ENCODE measurements around the gene HBB. TPM values are rescaled to one million over a fixed set of nuclear protein-coding genes. Genes with fewer than 3 reads are reported as not detected.
"Not testable (repeated sequence)": the region's sequence is repeated elsewhere in the genome, so short reads cannot be mapped to it uniquely, and the experiment has no call there.

Gene HBB
- 552 TPM for total RNA-seq

- DNase-seq (ENCODE audit: low spot score in 2 of 2): no peak
- FAIRE-seq: no peak
Measured at GRCh38 chr11:5226732-5227310, at the start of gene HBB. Gene HBB (minus strand): TSS chr11:5227071. CDS start chr11:5227021, 50 bp downstream.

GRCh38 chr11:5275369-5276110, 48.7 kb upstream of the HBB start:
- DNase-seq (ENCODE audit: low spot score in 2 of 2) (no peak), FAIRE-seq (no peak)

GRCh38 chr11:5274395-5274794, 47.5 kb upstream of the HBB start:
- FAIRE-seq: no peak
- no peak for DNase-seq (ENCODE audit: low spot score in 2 of 2)

- FAIRE-seq (no peak), DNase-seq (ENCODE audit: low spot score in 2 of 2) (no peak)
Measured at GRCh38 chr11:5272395-5273017, 45.6 kb upstream of the HBB start.

- DNase-seq (ENCODE audit: low spot score in 2 of 2) (no peak), FAIRE-seq (no peak)
Measured at GRCh38 chr11:5269715-5270147, 42.9 kb upstream of the HBB start, which contains the start of gene HBE1. Gene HBE1 (minus strand): TSS chr11:5269945. CDS start chr11:5269890, 55 bp downstream.

- FAIRE-seq (no peak), DNase-seq (ENCODE audit: low spot score in 2 of 2) (no peak)
Measured at GRCh38 chr11:5267033-5267563, 40.2 kb upstream of the HBB start.

GRCh38 chr11:5266609-5267008, 39.7 kb upstream of the HBB start:
- DNase-seq (ENCODE audit: low spot score in 2 of 2) (no peak), FAIRE-seq (no peak)

GRCh38 chr11:5265832-5266231, 39.0 kb upstream of the HBB start:
- FAIRE-seq: no peak

GRCh38 chr11:5258543-5259262, 31.8 kb upstream of the HBB start:
- no peak for DNase-seq (ENCODE audit: low spot score in 2 of 2)
- no peak for FAIRE-seq

More at GRCh38 chr11:5265832-5266231, 39.0 kb upstream of the HBB start:
- DNase-seq (ENCODE audit: low spot score in 2 of 2): no peak

- DNase-seq (ENCODE audit: low spot score in 2 of 2): no peak
- FAIRE-seq: no peak
Measured at GRCh38 chr11:5257296-5257695, 30.4 kb upstream of the HBB start.

GRCh38 chr11:5254646-5255413, 28.0 kb upstream of the HBB start, which contains the start of gene HBG2:
Gene HBG2 (minus strand): TSS chr11:5254781. CDS start chr11:5254728, 53 bp downstream.
- DNase-seq (ENCODE audit: low spot score in 2 of 2); FAIRE-seq: not testable (repeated sequence)

- FAIRE-seq; DNase-seq (ENCODE audit: low spot score in 2 of 2): not testable (repeated sequence)
Measured at GRCh38 chr11:5254023-5254422, 27.2 kb upstream of the HBB start.

- FAIRE-seq; DNase-seq (ENCODE audit: low spot score in 2 of 2): not testable (repeated sequence)
Measured at GRCh38 chr11:5253440-5253839, 26.6 kb upstream of the HBB start.

- FAIRE-seq: no peak
Measured at GRCh38 chr11:5252919-5253265, 26.0 kb upstream of the HBB start.

GRCh38 chr11:5252192-5252918, 25.5 kb upstream of the HBB start:
- FAIRE-seq (no peak), DNase-seq (ENCODE audit: low spot score in 2 of 2) (no peak)

More at GRCh38 chr11:5252919-5253265, 26.0 kb upstream of the HBB start:
- DNase-seq (ENCODE audit: low spot score in 2 of 2): no peak

GRCh38 chr11:5251746-5252145, 24.9 kb upstream of the HBB start:
- no peak for FAIRE-seq
- no peak for DNase-seq (ENCODE audit: low spot score in 2 of 2)

GRCh38 chr11:5250543-5251204, 23.8 kb upstream of the HBB start:
- FAIRE-seq (no peak), DNase-seq (ENCODE audit: low spot score in 2 of 2) (no peak)

- DNase-seq (ENCODE audit: low spot score in 2 of 2); FAIRE-seq: not testable (repeated sequence)
Measured at GRCh38 chr11:5249807-5250396, 23.0 kb upstream of the HBB start, which contains the start of gene HBG1. Gene HBG1 (minus strand): TSS chr11:5249857. CDS start chr11:5249804, 53 bp downstream.
